DMS153 treated with DMSO at 0.1 percent for 48 hours (cell line): Measurements from ENCODE around the gene IGLL5.
"Not testable (repeated sequence)": the region's sequence is repeated elsewhere in the genome, so short reads cannot be mapped to it uniquely, and the experiment has no call there.

Experiments
- DNase-seq: peaks from one replicate; lab custom pipeline; 2025; ENCODE audit not compliant: unreplicated experiment; lab: John Stamatoyannopoulos, UW

IGLL5 gene

DNA sequence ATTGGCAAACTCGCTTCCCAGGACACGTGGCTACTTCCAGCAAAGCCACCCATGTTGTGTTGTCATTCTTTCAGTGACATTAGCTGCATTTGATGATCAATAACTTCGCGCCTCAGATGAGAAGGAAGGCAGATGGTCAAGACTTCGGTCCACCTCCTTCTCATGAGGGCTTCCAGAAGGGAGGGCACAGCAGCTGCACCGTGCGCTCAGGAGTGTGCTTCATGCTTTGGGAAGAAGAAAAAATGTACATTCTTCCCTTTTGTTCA is 25.3 kb downstream of the IGLL5 start:
- no peak for DNase-seq

DNA sequence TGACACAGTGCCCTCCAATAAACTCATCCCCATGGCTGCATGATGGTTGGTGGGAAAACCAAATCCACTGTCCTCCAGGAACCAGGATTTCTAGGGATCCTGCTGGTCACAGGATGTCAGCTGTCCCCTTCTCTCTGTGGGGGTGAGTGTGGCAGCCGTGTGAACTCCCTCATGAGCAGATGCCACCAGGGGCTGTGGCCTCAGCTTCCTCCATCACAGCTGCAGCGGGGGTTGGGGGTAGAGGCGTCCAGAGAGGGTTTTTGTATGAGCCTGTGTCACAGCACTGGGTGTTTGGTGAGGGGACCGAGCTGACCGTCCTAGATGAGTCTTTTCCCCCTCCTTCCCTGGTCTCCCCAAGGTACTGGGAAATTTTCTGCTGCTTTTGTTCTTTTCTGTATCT is 26.4 kb downstream of the IGLL5 start:
- no peak for DNase-seq

DNA sequence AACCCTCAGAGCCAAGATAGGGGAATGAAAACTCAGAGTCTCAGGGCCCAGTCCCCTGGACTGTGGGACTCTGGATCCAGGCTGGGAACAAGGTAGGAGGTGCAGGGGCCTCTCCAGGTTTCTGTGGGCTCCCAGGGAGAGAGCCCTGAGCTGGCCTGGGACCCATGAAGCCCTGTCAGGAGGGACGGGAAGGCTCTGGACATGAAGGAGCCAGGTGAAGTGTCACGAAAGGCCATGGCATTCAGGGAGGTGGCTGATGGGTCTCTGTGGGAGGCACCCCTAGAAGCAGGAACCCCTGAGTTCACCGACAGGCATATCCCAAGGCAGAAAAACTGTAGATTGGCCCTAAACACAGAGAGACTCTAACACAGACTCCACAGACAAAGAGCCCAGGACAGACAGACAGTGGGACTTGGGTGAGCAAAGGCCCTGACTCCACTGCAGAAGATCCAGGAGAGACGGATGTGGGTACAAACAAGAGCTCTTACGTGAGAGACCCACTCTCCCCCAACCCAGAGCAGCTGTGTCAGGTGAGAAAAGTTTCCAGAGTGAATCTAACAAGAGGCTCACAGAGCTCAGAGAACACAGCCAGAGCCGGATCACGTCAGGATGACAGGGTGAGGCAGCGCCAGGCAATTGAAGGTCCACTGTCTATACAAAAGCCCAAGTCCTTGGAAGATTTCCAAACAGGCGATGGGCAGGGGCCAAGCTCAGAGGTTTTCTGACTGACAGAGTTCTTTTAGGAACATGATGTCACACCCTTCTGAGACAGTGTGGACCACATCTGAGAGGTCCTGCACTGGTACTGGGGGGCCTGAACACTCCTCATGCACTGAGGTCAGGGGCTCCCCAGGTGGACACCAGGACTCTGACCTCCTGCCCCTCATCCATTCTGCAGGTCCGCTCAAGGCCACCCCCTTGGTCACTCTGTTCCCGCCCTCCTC is 27.4 kb downstream of the IGLL5 start:
- no peak for DNase-seq

DNA sequence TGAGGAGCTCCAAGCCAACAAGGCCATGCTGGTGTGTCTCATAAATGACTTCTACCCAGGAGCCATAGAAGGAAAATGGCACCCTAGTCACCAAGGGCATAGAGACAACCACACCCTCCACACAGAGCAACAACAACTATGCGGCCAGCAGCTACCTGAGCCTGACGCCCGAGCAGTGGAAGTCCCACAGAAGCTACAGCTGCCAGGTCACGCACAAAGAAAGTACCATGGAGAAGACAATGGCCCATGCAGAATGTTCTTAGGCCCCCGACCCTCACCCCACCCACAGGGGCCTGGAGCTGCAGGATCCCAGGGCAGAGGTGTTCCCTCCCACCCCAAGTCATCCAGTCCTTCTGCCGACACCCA is 28.0 kb downstream of the IGLL5 start:
- no peak for DNase-seq

DNA sequence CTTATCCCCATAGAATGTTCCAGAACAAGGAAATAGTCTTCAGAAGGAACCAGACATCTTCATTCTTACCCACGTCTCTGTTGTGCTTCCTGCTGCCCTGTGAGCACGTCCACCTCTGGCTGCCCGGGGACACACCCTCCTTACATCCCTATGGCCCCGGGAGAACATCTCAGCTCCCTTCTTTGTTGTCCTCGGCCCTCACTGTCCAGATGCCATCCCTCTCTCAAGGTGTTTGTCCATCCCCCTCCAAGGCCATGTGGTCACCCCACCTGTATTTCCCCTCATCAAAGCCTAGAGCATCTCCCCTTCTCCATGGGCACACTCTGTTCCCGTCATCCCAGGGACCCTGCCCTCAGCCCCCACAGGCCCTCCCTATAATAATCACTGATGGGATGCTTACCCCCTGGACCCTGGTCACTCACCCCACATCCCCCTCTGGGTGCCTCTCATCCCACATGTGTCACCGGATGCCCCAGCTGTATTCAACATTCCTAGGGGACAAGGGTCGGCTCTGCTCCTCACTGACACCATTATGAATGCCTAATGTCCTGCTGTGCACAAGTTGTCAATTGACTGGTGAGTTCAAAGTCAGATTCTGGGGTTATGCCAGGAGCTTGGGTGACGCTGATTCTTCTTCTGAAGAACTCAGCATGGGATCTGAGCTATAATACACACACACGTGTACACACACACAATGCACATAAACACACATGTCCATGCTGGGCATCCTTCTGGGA is 28.8 kb downstream of the IGLL5 start:
- no peak for DNase-seq

DNA sequence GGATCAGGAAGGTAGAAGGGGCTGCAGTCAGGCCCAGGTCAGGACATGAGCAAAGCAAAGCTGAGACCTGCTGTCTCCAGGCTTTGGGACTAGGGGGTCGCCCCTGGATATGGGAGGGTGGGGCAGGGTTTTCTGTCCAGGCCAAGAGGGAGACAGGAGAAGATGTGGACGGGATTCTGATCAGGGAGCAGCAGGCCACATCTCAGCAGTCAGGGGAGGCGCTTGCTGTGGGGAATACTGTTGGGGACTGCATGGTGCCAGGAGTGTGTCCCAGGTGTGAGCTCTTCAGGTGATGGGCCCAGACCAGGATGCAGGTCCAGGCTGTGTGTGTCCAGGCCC is 29.3 kb downstream of the IGLL5 start:
- no peak for DNase-seq

DNA sequence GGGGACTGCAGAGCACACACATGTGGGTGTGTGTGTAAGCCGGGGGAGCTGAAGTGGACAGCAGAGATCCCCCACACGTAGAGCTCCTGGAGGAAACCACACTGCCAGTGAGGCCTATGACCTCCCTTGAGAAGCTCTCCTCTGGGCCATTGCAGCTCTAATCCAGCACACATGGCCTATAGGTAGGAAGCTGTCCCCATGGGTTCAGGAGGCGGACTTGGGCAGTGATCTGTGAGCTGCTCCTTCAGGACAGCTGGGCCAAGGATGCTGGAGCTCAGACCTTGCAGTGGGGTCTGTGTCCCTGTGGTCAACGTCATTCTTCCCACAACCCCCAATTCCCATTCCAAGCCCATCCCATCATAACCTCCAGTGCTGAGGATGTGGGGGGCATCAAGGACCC is 29.8 kb downstream of the IGLL5 start:
- DNase-seq = no peak

DNA sequence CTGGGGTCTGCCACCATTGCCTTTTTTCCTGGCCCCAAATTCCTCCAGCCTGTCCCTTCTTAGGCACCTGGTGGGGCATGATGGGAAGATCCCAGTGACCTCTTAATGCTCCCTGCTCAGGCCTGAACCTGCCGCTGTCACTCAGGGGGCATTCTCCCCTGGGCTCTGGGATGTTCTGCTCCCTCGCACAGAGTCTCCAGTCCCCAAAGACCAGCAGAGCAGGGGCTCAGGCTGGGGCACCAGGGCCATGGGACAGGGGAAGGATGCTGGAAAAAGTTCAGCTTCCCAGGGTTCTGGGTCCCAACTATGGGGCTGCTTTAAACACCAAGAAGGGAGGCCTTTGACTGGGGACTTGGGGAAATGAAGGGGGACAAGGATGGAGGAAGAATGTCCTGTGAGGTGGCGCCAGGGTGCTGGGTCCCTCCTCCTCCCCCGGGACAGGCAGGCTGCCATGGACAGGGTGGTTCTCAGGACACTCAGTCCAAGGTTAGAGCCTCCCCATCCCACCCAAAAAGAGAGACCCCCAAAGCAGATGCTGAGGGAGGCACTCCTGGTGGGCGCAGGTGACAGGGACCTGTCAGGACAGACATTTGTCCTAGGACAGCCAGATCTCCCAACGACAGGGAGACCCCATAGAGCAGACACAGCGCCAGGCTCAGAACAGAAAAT is 30.8 kb downstream of the IGLL5 start:
- DNase-seq = no peak

DNA sequence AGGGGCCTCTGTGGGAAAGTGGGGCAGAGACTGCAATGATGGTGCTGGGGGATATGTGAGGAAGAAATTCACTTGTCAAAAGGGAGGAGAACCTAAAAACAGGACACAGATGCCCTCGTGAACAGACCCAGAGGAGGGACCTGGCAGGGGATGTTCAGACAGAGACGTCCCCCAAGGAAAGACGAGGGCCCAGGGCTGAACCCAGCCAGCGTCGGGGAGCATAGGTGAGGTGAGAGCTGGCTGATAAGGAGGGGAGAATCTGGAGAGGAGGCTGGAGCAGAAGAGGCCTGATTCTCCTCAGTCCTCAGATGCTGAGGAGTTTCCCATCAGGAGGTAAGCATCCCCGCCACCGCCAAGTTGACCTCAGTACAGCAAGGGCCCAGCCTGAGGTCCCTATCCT is 31.4 kb downstream of the IGLL5 start:
- DNase-seq = no peak

DNA sequence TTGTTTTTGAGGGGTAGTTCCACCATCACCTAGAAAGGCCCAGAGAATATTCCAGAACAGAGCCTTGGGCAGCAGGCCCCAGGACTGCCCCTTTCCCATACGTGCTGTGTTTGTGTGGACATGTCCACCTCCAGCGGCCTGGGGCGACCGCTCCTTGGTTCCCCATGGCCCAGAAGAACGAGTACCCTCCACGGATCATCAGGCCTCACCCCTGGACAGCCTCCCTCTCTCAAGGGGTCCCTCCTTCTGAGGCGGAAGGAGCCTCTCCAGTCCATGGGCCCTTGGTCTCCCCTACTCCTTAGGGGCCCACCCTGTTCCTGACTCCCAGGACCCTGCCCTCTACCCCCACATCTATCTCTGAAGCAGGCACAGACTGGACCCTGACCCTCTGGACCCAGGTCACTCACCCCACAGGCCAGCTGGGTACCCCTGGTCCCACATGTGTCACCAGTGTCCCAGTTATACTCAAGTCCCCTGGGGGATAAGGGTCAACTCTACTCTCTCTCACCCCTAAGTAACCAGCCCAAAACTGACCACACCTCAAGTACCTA is 32.6 kb downstream of the IGLL5 start:
- DNase-seq = no peak

DNA sequence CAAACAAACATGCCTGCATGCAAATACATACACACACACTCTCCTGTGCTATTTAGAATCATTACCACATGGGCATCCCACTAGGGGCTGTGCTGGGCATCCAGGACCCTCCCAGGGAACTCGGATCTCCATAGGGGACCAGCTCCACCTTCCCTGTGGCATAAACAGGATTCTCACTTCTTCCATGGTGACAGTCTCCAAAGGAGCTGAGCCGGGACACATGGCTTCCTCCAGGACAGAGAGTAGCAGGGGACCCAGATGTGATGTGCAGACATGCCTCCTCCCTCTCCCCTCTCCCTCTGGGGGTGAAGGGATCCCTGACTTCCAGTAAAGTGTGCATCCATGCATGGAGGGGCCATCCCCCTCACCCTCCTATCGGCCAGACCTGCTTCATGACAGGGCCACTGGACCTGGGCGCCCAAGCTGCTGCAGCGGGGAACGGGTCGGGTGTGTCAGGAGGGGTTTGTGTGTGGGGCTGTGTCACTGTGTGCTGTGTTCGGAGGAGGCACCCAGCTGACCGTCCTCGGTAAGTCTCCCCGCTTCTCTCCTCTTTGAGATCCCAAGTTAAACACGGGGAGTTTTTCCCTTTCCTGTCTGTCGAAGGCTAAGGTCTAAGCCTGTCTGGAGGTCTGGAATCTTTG is 33.4 kb downstream of the IGLL5 start:
- DNase-seq = no peak

DNA sequence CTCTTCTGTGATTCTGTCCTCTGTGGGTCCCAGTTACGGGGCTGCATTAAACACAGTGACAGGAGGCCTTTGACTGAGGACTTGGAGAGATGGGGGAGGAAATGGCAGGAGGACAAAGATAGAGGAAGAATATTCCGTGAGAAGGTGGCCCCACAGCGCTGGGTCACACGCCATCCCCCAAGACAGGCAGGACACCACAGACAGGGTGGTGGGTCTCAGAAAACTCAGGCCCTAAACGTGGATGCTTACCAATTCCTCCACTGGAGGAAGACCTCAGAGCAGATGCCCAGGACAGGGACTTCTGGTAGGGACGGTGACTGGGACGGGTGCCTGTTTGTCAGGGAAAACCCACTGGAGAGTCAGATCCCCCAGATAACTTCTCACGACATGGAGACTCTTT is 34.0 kb downstream of the IGLL5 start:
- DNase-seq = no peak

DNA sequence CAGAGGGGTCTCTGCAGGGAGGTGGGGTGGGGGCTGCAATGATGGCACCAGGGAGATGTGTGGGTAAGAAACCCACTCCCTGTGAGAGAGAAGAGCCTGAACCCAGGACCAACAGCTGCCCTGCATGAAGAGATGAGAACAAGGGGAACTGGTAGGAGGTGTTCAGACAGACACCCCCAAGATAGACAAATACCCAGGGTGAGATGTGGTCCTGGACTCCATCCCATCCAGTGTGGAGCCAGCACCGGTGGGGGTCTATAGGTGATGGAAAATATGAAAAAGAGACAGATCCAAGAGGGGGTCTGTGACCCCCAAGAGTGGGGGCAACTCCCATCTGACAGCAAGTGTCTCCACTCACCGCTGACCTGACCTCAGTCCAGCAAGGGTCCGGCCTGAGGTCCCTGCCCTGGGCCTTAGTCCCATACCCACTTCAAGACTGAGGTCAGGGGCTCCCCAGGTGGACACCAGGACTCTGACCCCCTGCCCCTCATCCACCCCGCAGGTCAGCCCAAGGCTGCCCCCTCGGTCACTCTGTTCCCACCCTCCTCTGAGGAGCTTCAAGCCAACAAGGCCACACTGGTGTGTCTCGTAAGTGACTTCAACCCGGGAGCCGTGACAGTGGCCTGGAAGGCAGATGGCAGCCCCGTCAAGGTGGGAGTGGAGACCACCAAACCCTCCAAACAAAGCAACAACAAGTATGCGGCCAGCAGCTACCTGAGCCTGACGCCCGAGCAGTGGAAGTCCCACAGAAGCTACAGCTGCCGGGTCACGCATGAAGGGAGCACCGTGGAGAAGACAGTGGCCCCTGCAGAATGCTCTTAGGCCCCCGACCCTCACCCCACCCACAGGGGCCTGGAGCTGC is 34.7 kb downstream of the IGLL5 start:
- not testable (repeated sequence) for DNase-seq

DNA sequence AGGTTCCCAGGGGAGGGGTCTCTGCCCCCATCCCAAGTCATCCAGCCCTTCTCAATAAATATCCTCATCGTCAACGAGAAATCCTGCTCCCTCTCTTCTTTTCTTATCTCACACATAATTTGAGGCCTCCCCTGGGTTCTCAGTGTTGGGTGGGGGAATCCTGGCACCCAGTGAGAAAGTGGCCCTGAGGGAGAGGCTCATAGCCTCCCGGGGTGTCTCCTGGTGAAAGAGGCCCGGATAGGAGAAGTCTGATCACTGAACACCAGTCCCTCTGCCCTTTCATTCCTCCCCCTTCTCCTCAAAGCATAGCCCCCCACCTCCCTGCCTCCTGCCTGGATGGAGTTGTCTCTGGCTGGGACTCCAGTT is 35.3 kb downstream of the IGLL5 start:
- DNase-seq = no peak

DNA sequence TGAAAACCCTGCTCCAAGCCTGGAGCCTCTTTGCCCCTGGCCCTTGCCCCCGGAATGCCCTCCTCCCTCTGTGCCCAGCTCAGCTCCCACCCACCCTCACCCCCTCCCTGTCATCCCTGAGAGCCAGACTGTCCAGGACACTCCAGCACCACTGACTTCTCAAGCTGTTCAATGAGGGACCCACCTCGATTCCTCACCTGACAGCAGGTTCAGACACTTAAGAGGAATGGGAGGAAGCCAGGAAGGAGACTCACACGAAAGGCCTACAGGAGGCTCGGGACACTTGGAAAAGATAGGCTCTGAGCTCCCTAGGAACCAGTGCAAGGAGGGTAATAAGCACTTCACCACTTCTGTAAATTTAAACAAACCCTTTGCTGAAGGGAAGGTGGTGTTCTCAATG is 35.8 kb downstream of the IGLL5 start:
- DNase-seq = no peak

DNA sequence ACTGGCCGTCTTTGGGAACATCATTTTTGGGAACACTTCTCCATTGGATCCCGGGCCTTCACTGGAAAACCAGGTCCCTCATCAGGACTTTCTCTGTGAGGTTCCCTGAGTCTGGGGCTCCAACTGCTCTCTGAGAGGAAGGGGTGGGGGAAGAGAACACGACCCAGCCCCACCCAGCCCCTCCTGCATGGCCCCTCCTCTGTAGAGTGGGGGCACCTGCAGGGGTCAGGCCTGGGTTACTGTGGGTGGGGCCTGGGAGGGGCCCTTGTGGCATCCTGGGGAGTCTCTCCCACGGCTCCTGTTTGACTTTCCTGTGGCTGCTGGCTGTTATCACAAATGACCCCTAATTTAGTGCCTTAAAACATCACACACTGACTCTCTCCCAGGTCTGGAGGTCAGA is 36.3 kb downstream of the IGLL5 start:
- no peak for DNase-seq

DNA sequence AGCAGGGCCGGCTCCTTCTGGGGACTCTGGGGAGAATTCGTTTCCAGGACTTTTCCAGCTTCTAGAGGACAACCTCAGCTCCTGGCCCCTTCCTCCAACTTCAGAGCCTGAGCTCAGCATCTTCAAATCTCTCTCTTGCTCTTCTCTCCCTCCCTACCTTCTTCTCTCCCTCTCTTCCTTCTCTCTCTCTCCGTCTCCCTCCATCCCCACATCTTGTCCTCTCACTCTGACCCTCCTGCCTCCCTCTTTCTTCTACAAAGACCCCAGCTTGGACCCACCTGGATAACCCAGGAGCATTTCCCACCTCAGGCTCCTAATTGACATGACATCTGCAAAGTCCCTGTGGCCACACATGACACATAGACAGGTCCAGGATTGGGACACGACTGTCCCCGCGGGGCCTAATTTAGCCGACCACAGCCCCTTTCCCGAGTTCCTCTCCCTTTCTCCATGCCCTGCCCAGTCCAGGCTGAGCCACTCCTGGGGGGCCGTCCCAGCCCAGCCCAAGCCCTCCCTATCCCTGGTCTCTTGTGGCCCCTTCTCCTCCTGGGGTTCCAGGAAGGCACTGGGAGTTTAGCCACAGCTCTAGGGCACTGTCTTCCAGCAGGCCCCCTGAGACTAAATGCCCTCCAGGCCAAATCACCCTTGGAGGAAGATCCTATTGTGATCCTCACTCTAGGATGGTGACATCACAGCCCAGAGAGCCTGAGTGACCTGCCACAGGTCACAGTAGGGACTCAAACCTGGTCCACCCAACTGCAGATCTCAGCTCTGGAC is 36.9 kb downstream of the IGLL5 start:
- DNase-seq = no peak

DNA sequence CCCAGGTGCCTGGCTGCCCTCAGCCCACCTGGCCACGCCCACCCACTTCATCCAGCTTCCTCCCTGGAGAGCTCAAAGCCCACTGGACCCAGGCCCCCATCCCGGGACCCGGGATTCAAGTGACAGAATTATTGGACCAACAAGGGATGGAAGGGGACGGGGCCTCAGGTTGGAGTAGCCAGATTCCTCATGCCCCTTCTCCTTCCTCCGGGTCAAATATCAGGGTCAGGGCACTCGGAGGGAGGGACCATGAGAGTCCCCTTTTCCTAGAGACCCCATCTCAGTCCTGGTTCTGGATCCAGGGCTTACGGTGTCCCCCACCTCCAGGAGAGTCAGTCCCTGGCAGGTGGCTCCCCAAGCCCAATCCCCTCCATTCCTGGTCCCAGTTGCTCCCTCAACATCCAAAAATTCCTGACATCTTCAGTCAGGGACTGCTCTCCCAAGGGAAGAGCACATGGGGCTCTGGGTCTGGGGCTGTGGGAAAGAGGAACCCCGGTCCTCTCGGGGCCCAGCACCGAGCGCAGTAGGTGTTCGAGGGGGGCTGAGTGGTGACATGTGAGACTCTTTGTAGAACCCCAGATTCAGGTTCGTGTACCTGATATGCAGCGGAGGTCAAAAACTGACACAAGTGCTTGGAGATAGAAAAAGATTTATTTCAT is 37.7 kb downstream of the IGLL5 start:
- DNase-seq = no peak

DNA sequence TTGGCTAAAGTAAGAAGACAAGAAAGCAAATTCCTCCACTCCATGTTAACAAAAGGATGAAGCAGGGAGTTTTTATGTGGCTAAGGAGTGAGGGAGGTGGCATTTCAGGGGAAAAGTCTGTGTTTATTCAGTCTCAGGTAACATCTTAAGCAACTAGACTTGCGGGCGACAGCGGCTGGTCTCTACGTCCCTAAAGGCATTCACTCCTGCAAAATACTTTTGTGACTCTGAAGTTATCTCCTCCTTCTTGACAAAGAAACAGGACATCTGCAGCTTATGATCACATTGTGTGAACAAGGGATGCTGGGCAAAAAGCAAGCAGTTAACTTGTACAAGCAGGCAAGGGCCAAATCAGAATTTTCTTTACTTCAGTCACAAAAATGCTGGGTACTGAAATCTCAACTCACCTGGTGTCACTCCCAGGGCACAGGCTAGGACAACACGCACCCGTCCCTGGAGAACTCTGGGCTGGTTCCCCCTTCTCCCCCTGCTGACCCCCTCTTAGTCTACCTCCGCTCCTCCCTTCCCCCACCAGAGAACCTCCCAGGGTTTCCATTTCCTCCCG is 38.3 kb downstream of the IGLL5 start:
- no peak for DNase-seq
